DMS153 treated with DMSO at 0.1 percent for 48 hours (cell line): ENCODE measurements around the gene INO80C.

Experiments
- DNase-seq: peaks from one replicate; lab custom pipeline; 2025; ENCODE audit not compliant: unreplicated experiment; lab: John Stamatoyannopoulos, UW

The INO80C gene

GRCh38 chr18:35435401-35435800 is 62.4 kb downstream of the INO80C start:
- no peak for DNase-seq

- no peak for DNase-seq
Measured at GRCh38 chr18:35432565-35433001, 65.2 kb downstream of the INO80C start.

- DNase-seq = no peak
Measured at GRCh38 chr18:35431374-35431741, 66.4 kb downstream of the INO80C start.

- no peak for DNase-seq
Measured at GRCh38 chr18:35430721-35431373, 66.9 kb downstream of the INO80C start.

- DNase-seq = no peak
Measured at GRCh38 chr18:35426786-35427185, 71.0 kb downstream of the INO80C start.

GRCh38 chr18:35424356-35424755 is 73.4 kb downstream of the INO80C start:
- DNase-seq = no peak

- no peak for DNase-seq
Measured at GRCh38 chr18:35422237-35422636, 75.5 kb downstream of the INO80C start.

GRCh38 chr18:35418610-35419009 is 79.2 kb downstream of the INO80C start:
- no peak for DNase-seq
